GDM1 (cell line): ENCODE results near the gene TBRG1.
A peak's percentile ranks its signal among the peaks of the same experiment; 100 is the strongest.

Experiments
- DNase-seq: peaks from one replicate; lab custom pipeline; 2025; lab: John Stamatoyannopoulos, UW

Gene TBRG1

DNA sequence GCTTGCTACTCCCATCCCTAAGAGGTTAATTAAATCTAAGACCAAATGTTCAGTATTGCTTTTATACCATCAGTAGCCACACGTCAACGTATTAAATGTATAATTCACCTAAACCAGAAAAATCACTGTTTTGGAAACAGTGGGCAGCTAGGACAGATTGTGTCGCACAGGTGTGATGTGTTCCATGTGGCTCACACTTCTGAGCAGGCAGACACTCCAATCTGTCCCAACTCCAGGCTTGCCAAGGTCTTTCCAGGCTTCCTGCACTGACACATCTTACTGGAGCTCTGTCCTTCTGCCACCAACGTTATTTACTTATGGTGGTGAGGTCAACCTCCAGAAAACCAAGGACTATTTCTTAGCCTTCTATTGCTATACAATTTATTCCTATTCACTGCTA lies 39.4 kb downstream of the TBRG1 start:
- DNase-seq: no peak

DNA sequence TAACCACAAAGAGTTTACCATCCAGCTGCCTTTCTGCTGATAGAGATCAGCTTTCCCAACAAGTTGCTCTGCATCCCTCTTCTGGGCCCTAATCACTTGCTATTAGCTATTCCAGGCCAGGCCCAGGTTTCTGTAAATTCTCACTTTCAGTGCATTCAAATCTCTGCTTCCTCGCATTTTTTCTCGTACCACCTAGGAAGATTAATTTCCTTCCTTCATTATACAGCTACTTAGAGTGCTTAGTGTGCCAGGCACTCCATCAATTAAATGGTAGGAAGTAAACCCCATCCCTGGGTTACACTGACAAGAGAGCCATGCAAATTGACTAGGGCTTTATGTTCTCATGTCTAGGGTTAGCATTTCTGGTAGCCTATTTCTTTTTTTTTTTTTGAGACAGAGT lies 41.2 kb downstream of the TBRG1 start:
- DNase-seq: no peak

DNA sequence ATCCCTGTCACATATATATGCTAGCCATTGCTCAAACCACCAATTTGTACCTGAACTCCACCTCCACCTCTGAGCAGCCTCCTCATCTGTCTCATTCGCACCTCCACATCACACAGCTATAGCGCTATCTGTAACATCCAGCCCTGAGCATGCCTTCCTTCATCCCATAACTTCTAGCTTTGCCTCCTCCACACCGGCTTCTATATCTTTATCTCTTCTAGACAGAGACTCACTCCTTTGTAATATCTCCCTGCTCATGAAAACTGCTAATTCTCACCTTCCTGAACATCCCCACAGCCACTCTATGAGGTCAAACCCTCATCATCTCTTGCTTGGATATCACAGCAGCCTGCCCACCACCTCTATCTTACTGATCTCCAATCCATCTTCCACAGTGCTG lies 44.9 kb downstream of the TBRG1 start:
- no peak for DNase-seq

DNA sequence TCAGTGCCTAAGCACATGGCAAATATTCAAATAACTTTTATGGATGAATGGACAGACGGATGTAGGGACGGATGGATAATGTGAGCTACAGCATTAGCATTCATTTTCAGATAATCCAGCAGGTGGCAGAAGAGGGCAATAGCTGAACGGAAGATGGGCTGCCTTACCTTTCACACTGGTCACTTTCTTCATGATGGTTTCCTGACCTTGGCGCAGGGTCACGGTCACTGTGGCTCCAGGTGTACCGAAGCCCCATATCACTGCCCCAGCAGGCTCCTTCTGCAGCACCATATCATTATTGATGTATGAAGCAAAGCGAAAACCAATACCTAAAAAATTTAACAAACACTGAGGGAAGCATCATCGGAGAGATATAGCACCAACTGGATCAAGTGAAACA lies 46.5 kb downstream of the TBRG1 start:
- peak; percentile 47 for DNase-seq

DNA sequence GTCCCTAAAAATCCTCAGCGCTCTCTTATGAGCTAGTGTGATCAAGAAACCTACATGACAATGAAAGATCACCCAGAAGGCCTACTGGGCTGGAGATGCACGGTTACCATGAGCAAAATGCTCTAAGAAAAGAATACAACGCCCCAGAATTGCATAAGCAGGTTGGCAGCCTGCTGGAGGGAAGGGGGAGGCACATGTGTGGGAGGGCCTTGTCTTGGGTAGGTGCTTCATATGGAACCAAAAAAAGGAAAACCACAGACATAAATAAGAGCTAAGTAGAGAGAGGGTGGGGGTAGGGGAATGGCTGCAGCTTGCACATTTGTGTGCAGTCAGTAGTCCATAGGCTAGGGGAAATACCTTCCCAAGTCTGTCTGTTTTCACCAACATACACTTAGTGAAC lies 48.1 kb downstream of the TBRG1 start:
- DNase-seq: peak; percentile 84

DNA sequence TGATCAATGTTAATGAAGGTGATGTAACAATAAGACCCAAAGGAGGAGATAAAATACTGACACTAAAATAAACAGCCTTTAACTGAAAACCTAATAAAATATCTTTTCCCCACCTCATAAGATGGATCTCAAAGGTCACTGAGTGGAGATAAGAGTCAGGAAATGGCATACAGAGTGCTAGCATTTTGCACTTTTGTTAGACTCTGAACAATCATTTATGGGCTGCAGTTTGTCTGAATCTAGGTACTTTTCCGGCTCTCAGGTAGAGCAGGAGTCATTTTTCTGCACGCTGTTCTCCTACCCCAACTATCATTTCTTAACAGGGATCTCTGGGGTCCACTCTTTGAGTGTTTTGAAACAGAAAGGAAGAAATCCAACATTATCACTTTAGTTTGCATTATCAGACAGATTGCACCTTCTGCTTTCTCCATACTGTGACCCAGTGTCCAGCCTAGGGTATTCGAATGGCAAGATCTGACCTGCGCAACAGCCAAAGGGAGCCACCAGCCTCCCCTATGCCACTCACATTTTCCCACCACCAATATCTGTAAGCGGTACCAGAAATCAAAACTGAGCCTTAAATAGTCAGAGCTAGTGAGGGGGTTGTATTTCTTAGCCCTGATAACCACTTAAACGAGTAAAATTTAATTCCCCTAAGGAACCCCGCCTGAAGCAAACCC lies 50.0 kb downstream of the TBRG1 start:
- DNase-seq: no peak

DNA sequence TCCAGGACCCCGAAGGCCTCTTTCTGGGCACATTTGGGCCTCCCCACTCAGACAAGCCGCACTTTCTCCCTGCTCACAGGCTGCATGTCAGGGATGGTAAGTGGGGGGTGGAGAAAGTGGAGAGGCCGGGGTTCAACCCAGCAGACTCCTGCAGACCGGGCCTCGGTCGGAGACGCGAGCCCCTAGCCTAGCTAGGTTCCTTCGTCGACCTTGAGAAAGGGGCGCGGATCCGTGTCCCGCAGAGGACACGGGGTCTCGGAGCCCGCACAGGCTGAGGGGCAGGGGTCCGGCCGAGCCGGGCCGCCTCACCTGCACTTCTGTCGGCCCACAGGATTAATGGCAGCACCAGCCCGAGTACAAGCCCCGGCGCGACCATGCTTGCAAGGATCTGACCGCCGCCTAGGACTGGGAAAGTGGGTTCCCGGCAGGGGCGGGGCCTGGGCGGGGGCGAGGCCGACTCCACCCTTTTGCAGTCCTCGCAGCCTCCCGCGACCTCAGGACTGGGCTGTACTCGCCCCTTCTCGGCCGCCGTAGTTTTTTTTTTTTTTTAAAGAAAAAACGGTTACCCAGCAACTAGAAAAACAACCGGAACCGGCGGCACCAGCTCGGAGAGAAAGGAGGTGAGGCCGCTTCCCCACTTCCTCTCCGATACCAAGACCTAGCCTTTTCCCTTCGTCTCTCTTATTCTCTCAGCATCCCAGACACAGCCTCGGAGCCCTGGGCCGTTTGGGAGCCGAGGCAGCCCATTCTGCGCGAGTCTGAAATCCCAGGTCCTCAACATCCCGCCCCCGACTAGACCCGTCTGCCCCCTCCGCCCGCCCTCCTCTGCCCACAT lies 50.9 kb downstream of the TBRG1 start, which contains the start of the genes SIAE and SPA17:
Gene SIAE, minus strand, starts transcription at position 407 of the 835 bp plus-strand sequence. Its CDS starts 31 bp downstream, at position 376.
Gene SPA17, plus strand, starts transcription at position 572 of the 835 bp plus-strand sequence. CDS start 1,361 bp downstream, outside the sequence.
- peak; percentile 87 for DNase-seq

DNA sequence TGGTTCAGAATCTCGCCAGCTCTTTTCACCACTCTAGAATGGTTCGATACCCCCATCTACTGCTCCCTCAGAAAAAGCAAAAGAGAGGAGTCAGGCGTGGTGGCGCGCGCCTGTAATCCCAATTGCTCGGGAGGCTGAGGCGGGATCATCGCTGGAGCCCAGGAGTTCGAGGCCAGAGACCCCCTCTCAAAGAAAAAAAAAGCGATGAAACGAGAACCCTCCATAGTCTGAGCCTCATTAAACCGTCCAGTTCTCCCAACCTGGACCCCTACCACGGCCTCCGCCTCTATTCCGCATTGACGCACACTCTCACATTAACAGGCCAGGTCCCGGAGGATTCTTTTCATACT lies 51.5 kb downstream of the TBRG1 start:
- DNase-seq: no peak

DNA sequence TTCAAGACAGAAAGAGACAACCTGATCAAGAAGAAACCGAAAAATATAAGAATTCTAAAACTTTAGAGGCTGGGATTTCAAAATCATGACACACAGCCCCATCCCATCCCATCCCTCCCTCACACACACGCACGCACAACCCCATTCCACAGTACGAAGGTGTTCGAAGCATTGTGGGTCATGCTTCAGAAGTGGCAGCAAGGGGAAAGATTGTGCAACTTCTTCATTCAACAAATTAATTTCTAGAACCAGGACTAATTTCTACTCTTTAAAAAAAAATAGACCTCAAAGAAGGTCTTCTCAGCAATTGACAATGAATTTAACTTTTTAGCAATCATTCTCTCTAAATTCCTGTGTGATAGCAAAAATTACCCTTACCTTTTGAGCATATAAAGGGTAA lies 51.9 kb downstream of the TBRG1 start:
- DNase-seq: no peak

DNA sequence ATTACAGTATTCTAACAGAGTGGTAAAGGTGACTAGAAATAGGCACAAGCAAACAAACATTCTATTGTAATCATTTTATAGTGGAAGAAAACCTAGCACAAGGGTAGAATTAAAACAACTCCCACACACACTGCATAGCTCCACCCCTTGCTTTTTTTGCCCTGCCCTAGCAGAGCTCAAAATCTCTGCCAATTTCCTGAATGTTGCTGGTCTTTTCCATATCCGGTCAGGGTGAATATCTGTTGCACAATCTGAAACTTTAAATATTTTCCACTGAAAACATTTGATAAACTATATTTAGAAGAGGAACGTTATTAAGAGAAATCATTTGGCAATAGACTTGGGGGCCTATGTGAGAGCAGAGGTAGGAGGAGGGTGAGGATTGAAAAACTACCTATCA lies 53.7 kb downstream of the TBRG1 start:
- DNase-seq: no peak

DNA sequence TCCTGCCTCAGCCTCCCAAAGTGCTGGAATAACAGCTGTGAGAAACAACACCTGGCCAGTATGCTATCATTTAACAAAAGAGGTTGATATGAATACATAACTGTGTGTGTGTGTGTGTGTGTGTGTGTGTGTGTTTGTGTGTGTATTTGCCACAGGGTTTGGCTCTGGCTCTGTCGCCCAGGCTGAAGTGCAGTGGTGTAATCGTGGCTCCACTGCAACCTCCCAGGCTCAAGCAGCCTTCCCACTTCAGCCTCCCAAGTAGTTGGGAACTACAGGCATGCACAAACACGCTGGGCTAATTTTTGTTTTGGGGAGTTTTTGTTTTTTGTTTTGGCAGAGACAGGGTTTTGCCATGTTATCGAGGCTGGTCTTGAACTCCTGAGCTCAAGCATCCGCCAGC lies 55.8 kb downstream of the TBRG1 start:
- DNase-seq: no peak

DNA sequence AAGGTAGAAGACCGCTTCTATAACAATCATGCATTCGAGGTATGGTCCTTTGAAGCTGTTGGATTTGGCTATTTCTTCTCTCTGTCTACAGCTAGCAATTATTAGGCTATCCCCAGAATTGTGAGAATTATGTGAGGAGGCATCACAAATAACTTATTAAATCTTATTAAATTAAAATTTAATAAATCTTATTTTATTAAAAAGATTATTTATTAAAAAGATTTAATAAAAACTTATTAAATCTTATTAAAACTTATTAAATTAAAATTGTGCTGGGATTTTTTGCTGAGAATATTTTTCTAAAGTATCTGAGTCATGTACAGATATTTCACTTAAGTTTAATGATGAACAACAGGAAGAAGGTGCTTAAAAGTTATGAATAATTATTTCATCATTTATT lies 58.8 kb downstream of the TBRG1 start:
- no peak for DNase-seq

DNA sequence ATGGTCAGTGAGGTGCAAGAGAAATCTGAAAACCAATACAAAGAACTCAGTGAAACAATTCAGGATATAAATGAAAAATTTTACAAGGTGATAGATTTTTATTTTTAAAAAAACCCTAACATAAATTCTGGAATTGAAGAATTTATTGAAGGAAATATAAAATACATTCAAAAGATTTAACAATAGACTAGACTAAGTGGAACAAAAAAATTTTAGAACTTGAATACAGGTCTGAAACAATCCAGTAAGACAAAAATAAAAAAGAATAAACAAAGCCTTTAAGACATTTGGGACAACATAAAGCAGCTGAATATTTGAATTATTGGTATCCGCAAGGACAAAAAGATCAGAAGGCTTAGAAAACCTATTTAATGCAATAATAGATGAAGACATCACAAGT lies 59.8 kb downstream of the TBRG1 start:
- no peak for DNase-seq
